OCI-LY7 (cell line): Measurements from ENCODE around the gene SPINK1. TPM values are rescaled to one million over a fixed set of nuclear protein-coding genes. Genes with fewer than 3 reads are reported as not detected.

Experiments
- BruUV-seq: library from RNA; stranded (reverse); fragments of 400-500 nt; replicated peaks from 2 replicates; lab custom pipeline; 2021; lab: Mats Ljungman, UMichigan
- CTCF ChIA-PET: fragments of 300-600 bp; sonication (Branson Sonifier 250); formaldehyde crosslinking; loops from one replicate; lab custom pipeline; 2022; ENCODE audit warnings: antibody characterized with exemption; ENCODE audit not compliant: unreplicated experiment; lab: Charles Lee
- POLR2A ChIA-PET: fragments of 300-600 bp; sonication (Branson Sonifier 250); formaldehyde crosslinking; loops from one replicate; lab custom pipeline; 2022; ENCODE audit warnings: antibody characterized with exemption; lab: Charles Lee
- DNase-seq: peaks from one replicate; pipeline ENCODE4 v3.0.0-alpha.2; 2015; ENCODE audit warnings: low spot score
- H2AFZ ChIP-seq: fragments of 200-600 bp; sonication (generic), shearing (Covaris generic); 2 replicates; pipeline ENCODE4 v1.6.1; 2014; ENCODE audit warnings: mild to moderate bottlenecking, antibody characterized with exemption, low read length, moderate library complexity
- H3K27ac ChIP-seq: fragments of 200-600 bp; sonication (generic); 2 replicates; pipeline ENCODE4 v1.5.1; 2014; ENCODE audit warnings: mixed run types, low read depth, mild to moderate bottlenecking, moderate library complexity, low read length, inconsistent platforms; ENCODE audit not compliant: poor library complexity, severe bottlenecking
- H3K36me3 ChIP-seq: fragments of 200-600 bp; sonication (generic); 2 replicates; pipeline ENCODE4 v1.6.1; 2014; ENCODE audit warnings: mild to moderate bottlenecking, antibody characterized with exemption, low read length, moderate library complexity, mixed read lengths; ENCODE audit not compliant: insufficient read depth
- H3K4me1 ChIP-seq: fragments of 200-600 bp; sonication (generic); 2 replicates; pipeline ENCODE4 v1.5.1; 2014; ENCODE audit warnings: mild to moderate bottlenecking, low read length; ENCODE audit not compliant: insufficient read depth, poor library complexity, severe bottlenecking
- H3K4me2 ChIP-seq: fragments of 200-600 bp; sonication (generic); 2 replicates; pipeline ENCODE4 v1.6.1; 2014; ENCODE audit warnings: mild to moderate bottlenecking, low read length
- H3K4me3 ChIP-seq: fragments of 200-600 bp; sonication (generic); 2 replicates; pipeline ENCODE4 v1.5.1; 2014; ENCODE audit warnings: mild to moderate bottlenecking, low read depth, low read length; ENCODE audit not compliant: poor library complexity, severe bottlenecking
- H3K79me2 ChIP-seq: fragments of 200-600 bp; sonication (generic); 2 replicates; pipeline ENCODE4 v1.6.1; 2016; ENCODE audit warnings: low read depth, mild to moderate bottlenecking, low read length, moderate library complexity, mixed read lengths; ENCODE audit not compliant: insufficient read depth
- H3K9me2 ChIP-seq: fragments of 200-600 bp; sonication (generic); 2 replicates; pipeline ENCODE4 v1.6.1; 2016; ENCODE audit warnings: mild to moderate bottlenecking, low read length, mixed read lengths; ENCODE audit not compliant: insufficient read depth
- H3K9me3 ChIP-seq: fragments of 200-600 bp; sonication (generic); 2 replicates; pipeline ENCODE4 v1.6.1; 2014; ENCODE audit warnings: mild to moderate bottlenecking, mixed run types, low read length, mixed read lengths
- H4K20me1 ChIP-seq: fragments of 200-600 bp; sonication (generic); 2 replicates; pipeline ENCODE4 v1.6.1; 2014; ENCODE audit warnings: mild to moderate bottlenecking, antibody characterized with exemption, low read length, moderate library complexity, mixed read lengths; ENCODE audit not compliant: insufficient read depth
- EZH2phosphoT487 ChIP-seq: fragments of 200-600 bp; sonication (generic); IDR thresholded peaks from 2 replicates; pipeline ENCODE4 v1.6.1; 2018; ENCODE audit warnings: low read depth, borderline replicate concordance, mild to moderate bottlenecking, mixed run types, antibody characterized with exemption, low read length, moderate library complexity, mixed read lengths
- intact Hi-C: fragments of 100-400 bp; cut with micrococcal nuclease; formaldehyde crosslinking; loops from one replicate; pipeline ENCODE4 v1.10.0; 2022; ENCODE audit not compliant: unreplicated experiment
- total RNA-seq, 2 experiments: library from RNA; depleted of rRNA in 1 of 2; stranded (reverse); fragments of >200 nt in 1 of 2; shearing (Covaris generic) in 1 of 2; gene quantifications; 2 replicates each; pipeline ENCODE4 v1.2.3, GENCODE V29; 2014 to 2022
- TF ChIP-seq, protein P1 (sequence below): fragments of 200-600 bp; sonication (generic); conservative IDR thresholded peaks from 2 replicates; pipeline ENCODE4 v1.5.1; 2014; ENCODE audit warnings: mild to moderate bottlenecking, antibody characterized with exemption, low read length, moderate library complexity, mixed read lengths

The SPINK1 gene
- total RNA-seq, 2 experiments from 2014 or later, result not detected

DNA sequence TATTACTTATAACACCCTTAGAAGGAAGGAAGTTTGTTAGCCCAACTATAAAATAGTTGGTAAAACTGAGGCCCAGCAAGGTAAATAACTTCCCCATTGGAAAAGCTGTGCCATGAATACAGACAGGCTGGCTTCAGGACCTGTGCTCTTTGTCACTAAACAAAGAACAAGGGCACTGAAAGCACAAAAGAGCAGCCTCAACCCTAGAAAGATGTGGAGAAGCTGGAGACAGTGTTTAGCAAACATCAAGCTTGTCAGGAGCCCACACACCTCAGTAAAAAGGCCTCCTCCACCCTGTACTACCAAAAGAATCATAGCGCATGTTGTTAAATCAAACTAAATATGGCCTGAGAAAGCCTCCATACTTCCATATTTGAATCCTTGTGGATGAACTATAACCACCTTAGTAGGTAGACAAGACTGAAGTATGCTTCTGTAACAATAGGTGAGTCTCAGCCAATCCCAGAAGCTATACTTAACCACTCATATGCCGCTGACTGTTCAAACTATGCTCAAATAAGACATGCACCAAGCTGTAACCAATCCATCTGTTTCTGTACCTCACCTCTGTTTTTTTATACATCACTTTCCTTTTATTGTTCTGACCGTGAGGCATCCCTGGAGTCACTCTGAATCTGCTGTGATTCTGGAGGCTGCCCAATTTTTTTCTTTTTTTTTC lies 28.6 kb upstream of the SPINK1 start:
- Histone ChIP-seq H4K20me1 (no peaks in the 10 kb centered on the region), H3K4me2 (no peak overlapping the region), H3K27ac (no peak overlapping the region), H3K79me2 (no peaks in the 10 kb centered on the region), H3K9me3 (no peaks in the 10 kb centered on the region), H3K4me3 (no peak overlapping the region), H2AFZ (no peak overlapping the region), H3K9me2 (no peaks in the 10 kb centered on the region), H3K4me1 (no peaks in the 10 kb centered on the region), H3K36me3 (no peaks in the 10 kb centered on the region)
- intact Hi-C loops, result no loop called here
- DNase-seq, result no peak
- TF ChIP-seq EZH2phosphoT487, result no peak
- ChIA-PET CTCF (no interaction called here), POLR2A (interaction anchor here (0.9 kb wide), 1 partner anchor 226 kb away, joined by 3 read pairs; no protein-coding TSS in a partner anchor)
- BruUV-seq, result no TSS peak

DNA sequence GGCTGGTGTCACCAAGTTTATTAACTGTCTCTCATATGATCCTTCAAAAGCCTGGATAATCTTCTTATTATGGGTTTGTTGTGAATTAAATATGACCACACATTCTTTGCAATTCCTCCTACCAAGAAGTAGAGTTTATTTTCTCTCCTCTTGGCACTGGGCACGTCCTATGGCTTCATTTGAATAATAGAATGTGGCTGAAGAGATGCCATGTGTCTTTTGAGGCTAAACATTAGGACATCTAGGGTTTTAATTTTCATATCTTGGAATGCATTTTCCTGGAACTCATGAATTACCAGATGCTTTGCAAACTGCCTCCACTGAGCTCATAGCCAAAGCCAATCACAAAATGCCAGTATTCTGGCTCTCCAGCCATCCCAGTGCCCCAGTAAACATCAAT lies 27.1 kb upstream of the SPINK1 start:
- CTCF ChIA-PET, result no interaction called here
- no TSS peak for BruUV-seq
- DNase-seq, result no peak
- H3K9me2 ChIP-seq, result no peaks in the 10 kb centered on the region
- no peaks in the 10 kb centered on the region for H3K79me2 ChIP-seq
- no peak overlapping the region for H2AFZ ChIP-seq
- intact Hi-C loops, result no loop called here
- H3K4me2 ChIP-seq, result no peak overlapping the region
- POLR2A ChIA-PET, result interaction anchor here (1.1 kb wide), 1 partner anchor 17 kb away, joined by 3 read pairs; no protein-coding TSS in a partner anchor
- no peaks in the 10 kb centered on the region for H3K36me3 ChIP-seq
- H3K27ac ChIP-seq, result no peak overlapping the region
- H3K4me3 ChIP-seq, result no peak overlapping the region
- TF ChIP-seq, protein P1, sequence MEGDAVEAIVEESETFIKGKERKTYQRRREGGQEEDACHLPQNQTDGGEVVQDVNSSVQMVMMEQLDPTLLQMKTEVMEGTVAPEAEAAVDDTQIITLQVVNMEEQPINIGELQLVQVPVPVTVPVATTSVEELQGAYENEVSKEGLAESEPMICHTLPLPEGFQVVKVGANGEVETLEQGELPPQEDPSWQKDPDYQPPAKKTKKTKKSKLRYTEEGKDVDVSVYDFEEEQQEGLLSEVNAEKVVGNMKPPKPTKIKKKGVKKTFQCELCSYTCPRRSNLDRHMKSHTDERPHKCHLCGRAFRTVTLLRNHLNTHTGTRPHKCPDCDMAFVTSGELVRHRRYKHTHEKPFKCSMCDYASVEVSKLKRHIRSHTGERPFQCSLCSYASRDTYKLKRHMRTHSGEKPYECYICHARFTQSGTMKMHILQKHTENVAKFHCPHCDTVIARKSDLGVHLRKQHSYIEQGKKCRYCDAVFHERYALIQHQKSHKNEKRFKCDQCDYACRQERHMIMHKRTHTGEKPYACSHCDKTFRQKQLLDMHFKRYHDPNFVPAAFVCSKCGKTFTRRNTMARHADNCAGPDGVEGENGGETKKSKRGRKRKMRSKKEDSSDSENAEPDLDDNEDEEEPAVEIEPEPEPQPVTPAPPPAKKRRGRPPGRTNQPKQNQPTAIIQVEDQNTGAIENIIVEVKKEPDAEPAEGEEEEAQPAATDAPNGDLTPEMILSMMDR, result no peak
- TF ChIP-seq EZH2phosphoT487, result no peak
- H3K9me3 ChIP-seq, result no peaks in the 10 kb centered on the region
- no peaks in the 10 kb centered on the region for H3K4me1 ChIP-seq
- no peaks in the 10 kb centered on the region for H4K20me1 ChIP-seq

DNA sequence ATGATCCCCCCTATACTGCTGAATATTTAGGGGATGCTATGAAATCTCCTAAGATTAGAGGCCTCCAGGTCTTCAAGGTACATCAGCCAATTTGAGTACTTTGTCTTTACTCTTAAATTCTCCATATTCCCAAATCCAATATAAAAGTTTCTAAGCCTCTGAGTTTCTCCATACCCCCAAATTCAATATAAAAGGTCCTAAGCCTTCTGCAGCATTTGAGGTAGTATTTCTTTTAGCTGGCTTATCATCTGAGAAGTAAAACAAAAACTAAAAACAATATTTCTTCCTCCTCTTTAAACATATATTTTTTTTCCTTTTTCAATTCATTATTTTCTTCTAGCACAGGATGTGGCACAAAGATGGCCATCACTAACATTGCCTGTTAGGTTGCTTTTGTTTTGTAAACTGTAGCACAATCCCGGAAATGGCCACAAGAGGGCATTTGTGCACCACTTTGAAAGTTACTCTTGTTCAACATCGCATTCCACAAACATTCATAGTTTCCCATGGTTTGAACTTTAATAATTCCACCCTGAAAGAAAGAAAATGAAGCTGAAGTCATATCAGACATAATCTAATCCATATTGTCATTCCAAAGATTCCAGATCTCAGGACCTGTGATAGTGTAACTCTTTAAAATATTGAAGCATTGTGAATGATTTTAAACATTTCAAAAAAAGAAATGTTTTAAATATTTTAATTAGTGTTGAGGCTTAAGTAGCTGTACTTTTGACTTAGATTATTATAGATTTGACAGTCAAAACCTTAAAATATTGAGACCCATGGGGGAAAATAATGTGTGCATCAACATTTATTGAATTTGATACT lies 26.0 kb upstream of the SPINK1 start:
- TF ChIP-seq EZH2phosphoT487, result no peak
- TF ChIP-seq, protein P1, result peak; percentile 93
- H3K4me1 ChIP-seq, result no peaks in the 10 kb centered on the region
- ChIA-PET CTCF (no interaction called here), POLR2A (interaction anchor here (0.6 kb wide), 2 partner anchors 31 to 71 kb away, joined by 3 read pairs; no protein-coding TSS in a partner anchor)
- no peaks in the 10 kb centered on the region for H3K9me3 ChIP-seq
- H3K4me3 ChIP-seq, result no peak overlapping the region
- BruUV-seq, result no TSS peak
- intact Hi-C loops, result no loop called here
- DNase-seq, result peak; percentile 49
- no peaks in the 10 kb centered on the region for H3K36me3 ChIP-seq
- H3K4me2 ChIP-seq, result no peak overlapping the region
- H3K9me2 ChIP-seq, result no peaks in the 10 kb centered on the region
- no peaks in the 10 kb centered on the region for H4K20me1 ChIP-seq
- no peaks in the 10 kb centered on the region for H3K79me2 ChIP-seq
- no peak overlapping the region for H3K27ac ChIP-seq
- no peak overlapping the region for H2AFZ ChIP-seq
